ENCODE results near the gene LZTS2. TPM values are rescaled to one million over a fixed set of nuclear protein-coding genes. Genes with fewer than 3 reads are reported as not detected.

LZTS2 gene
- total and polyA plus RNA-seq, 2 of the 8 experiments (the other 6 are each of a cell fraction or from before 2014, with no cell fraction given), result 75.7 to 99.5 TPM

GRCh38 chr10:101016814-101017213, 17.2 kb downstream of the LZTS2 start:
- no peaks in the 10 kb centered on the region for H3K36me3 ChIP-seq (ENCODE audit: control insufficient read depth in 2 of 4, insufficient read depth in 4 of 4, low read length in 3 of 4)
- H3K27me3 ChIP-seq (replicated peaks in 1 of 4; ENCODE audit: control insufficient read depth in 3 of 4, extremely low read depth in 1 of 4, insufficient read depth in 3 of 4, low read length in 3 of 4), result peaks cover 14 to 42% (median 32%) of the 10 kb centered on the region in 4 experiments
- H2BK5ac ChIP-seq (ENCODE audit: low read depth, low read length), result no peak overlapping the region
- DNase-seq (ENCODE audit: low read depth in 1 of 2, low spot score in 2 of 2) (no peak), FAIRE-seq (no peak)
- no peak overlapping the region for H2BK15ac ChIP-seq (ENCODE audit: low read length)
- H3K4me1 ChIP-seq (replicated peaks in 1 of 4; ENCODE audit: control insufficient read depth in 3 of 4, insufficient read depth in 4 of 4, low read length in 3 of 4), result peaks cover 0 to 14% (median 8%) of the 10 kb centered on the region in 4 experiments; a peak in 5 of 7 replicates
- H2AFZ ChIP-seq (ENCODE audit: low read length), result no peak overlapping the region
- no peak overlapping the region for H4K8ac ChIP-seq (ENCODE audit: extremely low read depth, insufficient read depth, low read length)
- H3K4me2 ChIP-seq (ENCODE audit: insufficient read depth in 1 of 2, low read depth in 2 of 2, low read length in 2 of 2), result no peak overlapping the region
- peaks cover 11% of the 10 kb centered on the region; the same call in 1 of the 2 replicates for H3K23me2 ChIP-seq (ENCODE audit: low read depth, low read length)
- H3K9me3 ChIP-seq (ENCODE audit: insufficient read depth in 2 of 2, low read depth in 1 of 2, low read length in 1 of 2), result no peaks in the 10 kb centered on the region
- no peaks in the 10 kb centered on the region for H3K79me2 ChIP-seq (ENCODE audit: control insufficient read depth in 1 of 2, insufficient read depth in 2 of 2, low read length in 2 of 2)
- H3K4me3 ChIP-seq (ENCODE audit: extremely low read depth in 1 of 4, insufficient read depth in 2 of 4, low read depth in 3 of 4, low read length in 4 of 4), result no peak overlapping the region
- no peak overlapping the region for H3K9ac ChIP-seq (replicated peaks in 1 of 4; ENCODE audit: extremely low read depth in 1 of 4, low read depth in 3 of 4, low read length in 3 of 4)
- no peak overlapping the region for H2BK120ac ChIP-seq (replicated peaks; ENCODE audit: low read depth, low read length)
- no peak overlapping the region for H2AK5ac ChIP-seq (ENCODE audit: low read depth, low read length)
- H4K20me1 ChIP-seq (replicated peaks in 1 of 2; ENCODE audit: control insufficient read depth in 1 of 2, insufficient read depth in 2 of 2, low read length in 2 of 2), result peaks cover 0 to 1% of the 10 kb centered on the region in 2 experiments
- H3K4ac ChIP-seq (replicated peaks; ENCODE audit: insufficient read length, low read depth, low read length), result no peak overlapping the region
- no peak overlapping the region for H2BK20ac ChIP-seq (ENCODE audit: low read length)
- H3K56ac ChIP-seq (replicated peaks; ENCODE audit: insufficient read length, low read depth, low read length), result no peak overlapping the region
- H3K18ac ChIP-seq (ENCODE audit: extremely low read depth, low read length), result no peak overlapping the region
- no peak overlapping the region for H4K91ac ChIP-seq (replicated peaks; ENCODE audit: insufficient read length, low read length)
- WGBS, 2 experiments (ENCODE audit: extremely low coverage in 1 of 2, insufficient coverage in 1 of 2, insufficient read length in 1 of 2, insufficient replicate concordance in 2 of 2, low coverage in 1 of 2, low lambda C conversion rate in 2 of 2, missing lambda C conversion rate in 1 of 2), result 63% methylated on average over 5 of the region's 5 CpGs; no CpG with 5 or more reads in 1 of the 2 experiments
- H3K14ac ChIP-seq (ENCODE audit: insufficient read length), result no peak overlapping the region
- ChIA-PET POLR2A (ENCODE audit: partially characterized antibody) (interaction anchor here (1.8 to 6.5 kb wide), 5 partner anchors 10 to 34 kb away, joined by 5 to 81 read pairs (median 8); partner anchors contain the start of genes LZTS2, MRPL43 and TWNK), CTCF (ENCODE audit: partially characterized antibody) (interaction anchor here (0.9 to 7.2 kb wide), 18 partner anchors 11 to 273 kb away, joined by 3 to 464 read pairs (median 8); partner anchors contain the start of genes KAZALD1, LZTS2, MRPL43 and PDZD7)
- no peaks in the 10 kb centered on the region for H3K79me1 ChIP-seq (ENCODE audit: low read depth, low read length)
- H4K5ac ChIP-seq (ENCODE audit: insufficient read length, low read depth, low read length), result no peak overlapping the region
- H3K23ac ChIP-seq (ENCODE audit: insufficient read length), result no peak overlapping the region
- H2BK12ac ChIP-seq (ENCODE audit: low read depth, low read length), result no peak overlapping the region
- no peak overlapping the region for H3K27ac ChIP-seq (ENCODE audit: low read depth, low read length)
- TF ChIP-seq USF2 (IDR thresholded peaks at IDR 0.05; ENCODE audit: low read length) (no peak), POU5F1 (IDR thresholded peaks at IDR 0.05; ENCODE audit: low read depth, low read length) (no peak), TBP (IDR thresholded peaks at IDR 0.05; ENCODE audit: low read depth, low read length) (no peak), E2F6 (IDR thresholded peaks at IDR 0.05) (no peak), SIN3A (conservative IDR thresholded peaks at IDR 0.05 in 1 of 2, IDR thresholded peaks at IDR 0.05 in 1 of 2; ENCODE audit: low read depth in 1 of 2, low read length in 2 of 2) (no peak), SIX5 (IDR thresholded peaks at IDR 0.05; ENCODE audit: low read depth, low read length) (no peak), RAD21 (IDR thresholded peaks at IDR 0.05 in 1 of 2, conservative IDR thresholded peaks at IDR 0.05 in 1 of 2; ENCODE audit: low read depth in 2 of 2, low read length in 2 of 2) (no peak), KDM4A (IDR thresholded peaks at IDR 0.05; ENCODE audit: low read depth, low read length, severe bottlenecking) (no peak), JUN (IDR thresholded peaks at IDR 0.05; ENCODE audit: low read depth, low read length) (no peak), PHF8 (conservative IDR thresholded peaks at IDR 0.05; ENCODE audit: low read depth, low read length) (no peak), CBX8 (IDR thresholded peaks at IDR 0.05; ENCODE audit: borderline replicate concordance, low read depth, low read length) (no peak)
